H1 (cell line): ENCODE data around the gene CAMTA1. TPM values are rescaled to one million over a fixed set of nuclear protein-coding genes. Genes with fewer than 3 reads are reported as not detected.

ENCODE experiments used
- CHD7 ChIP-seq: fragments of 300-600 bp; sonication (generic); IDR thresholded peaks from 2 replicates; pipeline ENCODE4 v1.7.1; 2012; ENCODE audit warnings: low read length, moderate library complexity, mild to moderate bottlenecking, inconsistent platforms; ENCODE audit not compliant: insufficient replicate concordance
- CTCF ChIP-seq, 3 experiments: IDR thresholded peaks; 1 replicate in 2 of 3; 2 replicates in 1 of 3; pipeline versions ENCODE4 v1.5.1 to v1.6.1; 2011; ENCODE audit warnings: low read length in 3 of 3, mild to moderate bottlenecking in 3 of 3, inconsistent platforms in 2 of 3, low read depth in 1 of 3, moderate library complexity in 1 of 3; ENCODE audit not compliant: insufficient read depth in 1 of 3; ENCODE audit errors: control extremely low read depth in 1 of 3
- E2F6 ChIP-seq: IDR thresholded peaks from 2 replicates; pipeline ENCODE4 v1.6.1; 2012; ENCODE audit warnings: inconsistent platforms
- GTF2F1 ChIP-seq: IDR thresholded peaks from 2 replicates; pipeline ENCODE4 v1.6.1; 2012; ENCODE audit warnings: low read depth, low read length, improper control_type of control experiment, borderline replicate concordance
- KDM1A ChIP-seq: fragments of 200-600, 300-600 bp; sonication (generic); IDR thresholded peaks from 2 replicates; pipeline ENCODE4 v1.7.1; 2016; ENCODE audit warnings: mild to moderate bottlenecking, low read length, borderline replicate concordance
- POU5F1 ChIP-seq: IDR thresholded peaks from 2 replicates; pipeline ENCODE4 v1.6.1; 2011; ENCODE audit warnings: low read depth, mild to moderate bottlenecking, low read length, moderate library complexity
- RFX5 ChIP-seq: IDR thresholded peaks from 2 replicates; pipeline ENCODE4 v1.6.1; 2011; ENCODE audit warnings: low read depth, low read length, improper control_type of control experiment, borderline replicate concordance
- SRF ChIP-seq: IDR thresholded peaks from 2 replicates; pipeline ENCODE4 v1.6.1; 2011; ENCODE audit warnings: mild to moderate bottlenecking, low read depth, low read length, moderate library complexity
- TEAD4 ChIP-seq: IDR thresholded peaks from 2 replicates; pipeline ENCODE4 v1.6.1; 2012; ENCODE audit warnings: low read depth, low read length, inconsistent platforms, mixed read lengths
- polyA plus RNA-seq, 7 experiments: library from polyadenylated mRNA; depleted of rRNA in 3 of 7; stranded (reverse) in 5 of 7; unstranded in 2 of 7; fragments of >200 nt in 5 of 7; fragments of 200-250 nt in 2 of 7; gene quantifications; 1 replicate in 5 of 7; 2 replicates in 1 of 7; 4 replicates in 1 of 7; pipeline versions ENCODE4 v1.2.1 to v1.2.3, GENCODE V29; 2011 to 2013; ENCODE audit warnings: missing spikeins in 2 of 7, mixed read lengths in 2 of 7
- total RNA-seq: library from RNA; stranded (reverse); fragmentation: NEBNext Ultra II Directional; extraction: Animal tissue kit (Norgen Biotek cat#: 25700); gene quantifications from 2 replicates; pipeline ENCODE4 v1.2.1, GENCODE V29; 2021

CAMTA1 gene
- total and polyA plus RNA-seq, 2 of the 8 experiments (the other 6 are each of a cell fraction or from before 2014, with no cell fraction given), result 65.0 to 119 TPM

GRCh38 chr1:6996371-6996770 is 211.1 kb downstream of the CAMTA1 start (continued):
- TF ChIP-seq CHD7, result no peak
- no peak for TF ChIP-seq RFX5
- TF ChIP-seq CTCF (IDR thresholded peaks at IDR 0.05; ENCODE audit: control extremely low read depth in 1 of 3, insufficient read depth in 1 of 3, low read depth in 1 of 3, low read length in 3 of 3), result no peak
- no peak for TF ChIP-seq TEAD4
- no peak for TF ChIP-seq SRF
- TF ChIP-seq E2F6, result no peak
- no peak for TF ChIP-seq POU5F1
- no peak for TF ChIP-seq KDM1A
- no peak for TF ChIP-seq GTF2F1
